SK-N-MC (cell line): Measurements from ENCODE around the gene BTG2.

Experiments used
- EZH2 ChIP-seq: fragments of 200-600 bp; sonication (generic); IDR thresholded peaks from one replicate; pipeline ENCODE4 v1.6.1; 2017; ENCODE audit warnings: antibody characterized with exemption
- POLR2AphosphoS5 ChIP-seq: IDR thresholded peaks from 2 replicates; pipeline ENCODE4 v1.6.1; 2012; ENCODE audit warnings: mild to moderate bottlenecking, low read depth, low read length, borderline replicate concordance

GRCh38 chr1:203336097-203336496 is 30.8 kb downstream of the BTG2 start:
- TF ChIP-seq EZH2 (no peak), POLR2AphosphoS5 (no peak)
